Measurements from ENCODE around the gene SHCBP1L. TPM values are rescaled to one million over a fixed set of nuclear protein-coding genes. Genes with fewer than 3 reads are reported as not detected.

The SHCBP1L gene
- total and polyA plus RNA-seq, 10 donors = not detected

- intact Hi-C loops (cut with DNase I; ENCODE audit: low total_unique reads) = no loop called here
- 93 to 99% (median 97%) methylated on average over 11 of the region's 11 CpGs for WGBS, 5 donors
- TF ChIP-seq CTCF (IDR thresholded peaks at IDR 0.05 in 8 of 11, conservative IDR thresholded peaks at IDR 0.05 in 3 of 11) (no peak), POLR2A (IDR thresholded peaks at IDR 0.05) (no peak), POLR2AphosphoS5 (IDR thresholded peaks at IDR 0.05) (no peak)
These were observed 66.0 kb downstream of the SHCBP1L start for GRCh38 chr1:182886985-182887384.

GRCh38 chr1:182885591-182885990 lies 67.4 kb downstream of the SHCBP1L start:
- no peak for DNase-seq

More at GRCh38 chr1:182886985-182887384, 66.0 kb downstream of the SHCBP1L start:
- Histone ChIP-seq H3K9me3 (no peaks in the 10 kb centered on the region), H3K4me3 (no peak overlapping the region), H3K4me1 (peaks cover 0 to 11% (median 0%) of the 10 kb centered on the region in 6 donors), H3K36me3 (peaks cover 10 to 82% (median 69%) of the 10 kb centered on the region in 6 donors), H3K27me3 (replicated peaks in 1 of 7) (no peaks in the 10 kb centered on the region), H3K27ac (no peak overlapping the region)
- DNase-seq = no peak

GRCh38 chr1:182884872-182885271 lies 68.1 kb downstream of the SHCBP1L start:
- no peaks in the 10 kb centered on the region for H3K9me3 ChIP-seq
- TF ChIP-seq POLR2A (IDR thresholded peaks at IDR 0.05) (no peak), CTCF (IDR thresholded peaks at IDR 0.05 in 8 of 11, conservative IDR thresholded peaks at IDR 0.05 in 3 of 11) (no peak), POLR2AphosphoS5 (IDR thresholded peaks at IDR 0.05) (no peak)
- peaks cover 0 to 5% (median 0%) of the 10 kb centered on the region in 6 donors for H3K4me1 ChIP-seq
- H3K27me3 ChIP-seq (replicated peaks in 1 of 7) = no peaks in the 10 kb centered on the region
- H3K27ac ChIP-seq = no peak overlapping the region
- intact Hi-C loops (cut with DNase I; ENCODE audit: low total_unique reads) = no loop called here
- peaks cover 10 to 100% (median 91%) of the 10 kb centered on the region in 6 donors for H3K36me3 ChIP-seq
- no peak for DNase-seq
- H3K4me3 ChIP-seq = no peak overlapping the region

More at GRCh38 chr1:182885591-182885990, 67.4 kb downstream of the SHCBP1L start:
- peaks cover 0 to 11% (median 0%) of the 10 kb centered on the region in 6 donors for H3K4me1 ChIP-seq
- 95 to 98% (median 96%) methylated on average over 3 of the region's 3 CpGs for WGBS, 5 donors
- no peak for TF ChIP-seq POLR2A (IDR thresholded peaks at IDR 0.05)
- no peak for TF ChIP-seq POLR2AphosphoS5 (IDR thresholded peaks at IDR 0.05)
- TF ChIP-seq CTCF (IDR thresholded peaks at IDR 0.05 in 8 of 11, conservative IDR thresholded peaks at IDR 0.05 in 3 of 11) = no peak
- H3K27me3 ChIP-seq (replicated peaks in 1 of 7) = no peaks in the 10 kb centered on the region
- no peaks in the 10 kb centered on the region for H3K9me3 ChIP-seq
- H3K36me3 ChIP-seq = peaks cover 10 to 96% (median 83%) of the 10 kb centered on the region in 6 donors
- H3K27ac ChIP-seq = no peak overlapping the region
- intact Hi-C loops (cut with DNase I; ENCODE audit: low total_unique reads) = no loop called here
- no peak overlapping the region for H3K4me3 ChIP-seq

GRCh38 chr1:182877842-182878241 lies 75.1 kb downstream of the SHCBP1L start:
- H3K4me3 ChIP-seq = no peak overlapping the region
- H3K4me1 ChIP-seq = no peaks in the 10 kb centered on the region
- TF ChIP-seq POLR2A (IDR thresholded peaks at IDR 0.05) = no peak
- TF ChIP-seq POLR2AphosphoS5 (IDR thresholded peaks at IDR 0.05) = no peak
- TF ChIP-seq CTCF (IDR thresholded peaks at IDR 0.05 in 8 of 11, conservative IDR thresholded peaks at IDR 0.05 in 3 of 11) = no peak
- WGBS, 5 donors = 87 to 96% (median 93%) methylated on average over 7 of the region's 7 CpGs
- DNase-seq = no peak
- H3K9me3 ChIP-seq = no peaks in the 10 kb centered on the region
- H3K27me3 ChIP-seq (replicated peaks in 1 of 7) = no peaks in the 10 kb centered on the region
- intact Hi-C loops (cut with DNase I; ENCODE audit: low total_unique reads) = no loop called here
- no peak overlapping the region for H3K27ac ChIP-seq
- H3K36me3 ChIP-seq = peaks cover 4 to 100% (median 100%) of the 10 kb centered on the region in 6 donors
